Activated CD4-positive, CD25-positive, alpha-beta regulatory T cell treated with anti-CD3 and anti-CD28 coated beads, Interleukin-2, amount 50 U/mL, for 16 hours (primary cell): ENCODE results near the gene CERS6.
"Not testable (repeated sequence)": the region's sequence is repeated elsewhere in the genome, so short reads cannot be mapped to it uniquely, and the experiment has no call there.

Source experiments
- DNase-seq: peaks from one replicate; pipeline ENCODE4 v3.0.0-alpha.2; 2020; ENCODE audit warnings: low read depth, low spot score

CERS6 gene

DNA sequence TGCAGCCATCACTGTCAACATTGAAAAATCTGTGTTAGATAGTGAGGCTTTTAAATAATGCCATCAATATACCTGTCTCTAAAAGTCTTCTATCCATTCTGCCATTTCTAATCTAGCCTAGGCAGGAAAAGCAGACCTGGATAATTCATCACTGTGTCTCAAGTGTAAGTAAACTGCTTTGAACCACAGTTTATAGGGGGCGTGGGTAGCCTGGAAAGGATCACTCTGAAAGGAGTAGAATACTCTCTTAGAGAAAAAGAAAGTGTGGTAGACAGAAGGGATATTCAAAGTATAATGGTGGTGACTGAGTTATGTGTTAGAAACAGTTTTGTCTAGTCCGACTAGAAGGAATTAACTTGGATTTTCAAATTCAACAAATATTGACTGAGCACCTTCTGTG, 40.8 kb downstream of the CERS6 start:
- no peak for DNase-seq

DNA sequence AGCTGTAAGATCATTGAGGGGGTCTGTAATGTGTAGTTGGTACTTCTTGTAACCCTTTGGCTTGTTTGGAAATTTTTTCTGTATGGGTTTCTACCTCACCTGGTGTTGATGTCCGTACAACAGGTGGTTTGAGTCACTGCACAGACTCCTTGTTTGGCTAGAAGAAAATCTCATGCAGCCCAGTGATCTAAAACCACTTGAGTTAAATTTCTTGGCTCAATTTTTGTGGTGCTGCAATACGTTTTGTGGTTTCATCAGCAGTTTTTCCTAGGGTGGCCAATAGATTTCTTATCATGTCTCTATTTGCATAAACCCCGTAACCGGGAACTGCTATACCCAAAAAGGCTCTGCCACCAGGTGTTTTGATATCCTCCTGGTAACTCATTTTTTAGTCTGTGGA, 43.4 kb downstream of the CERS6 start:
- no peak for DNase-seq

DNA sequence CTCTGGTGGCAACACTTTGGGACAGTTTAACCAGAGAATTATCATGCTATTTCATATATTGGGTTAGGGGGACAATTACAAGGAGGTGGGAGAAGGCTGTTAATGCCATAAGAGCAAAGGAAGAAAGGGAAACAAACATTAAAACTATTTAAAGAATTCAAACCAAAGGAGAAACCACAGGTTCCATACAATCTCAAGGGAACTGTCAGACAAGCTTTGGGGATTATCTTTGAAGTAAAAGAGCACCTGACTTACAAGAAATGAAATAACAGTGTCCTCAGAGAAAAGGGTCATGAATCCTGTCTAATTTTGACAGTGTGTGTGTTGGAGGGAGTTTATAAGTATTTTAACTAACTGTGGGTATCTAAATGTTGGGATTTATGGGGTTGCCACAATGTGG, 44.4 kb downstream of the CERS6 start:
- DNase-seq: no peak

DNA sequence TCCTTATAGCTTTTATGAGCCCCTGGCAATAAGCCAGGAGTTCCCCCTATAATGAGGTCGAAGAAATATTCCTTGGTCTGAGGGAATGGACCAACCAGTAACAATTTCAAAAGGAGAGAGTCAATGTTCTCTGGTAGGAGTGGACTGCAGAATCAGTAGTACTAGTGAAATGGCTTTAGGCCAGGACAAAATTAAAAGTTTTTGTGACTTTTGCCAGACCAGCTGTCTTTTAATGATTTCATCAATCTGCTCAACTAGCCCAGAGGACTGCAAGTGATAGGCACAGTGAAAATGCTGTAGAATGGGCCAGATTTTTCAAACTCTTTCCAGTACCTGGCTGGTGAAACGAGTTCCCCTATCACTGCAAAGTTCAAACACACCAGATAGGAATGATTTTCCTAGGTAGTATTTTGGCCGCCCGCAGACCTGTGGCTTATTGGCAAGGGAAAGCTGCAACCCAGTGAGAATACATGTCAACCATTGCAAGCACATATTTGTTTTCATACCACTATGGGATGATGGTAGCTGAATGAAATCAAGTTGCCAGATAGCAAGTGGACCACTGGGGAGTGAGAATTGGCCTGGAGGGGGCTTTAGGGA, 45.5 kb downstream of the CERS6 start:
- DNase-seq: no peak

DNA sequence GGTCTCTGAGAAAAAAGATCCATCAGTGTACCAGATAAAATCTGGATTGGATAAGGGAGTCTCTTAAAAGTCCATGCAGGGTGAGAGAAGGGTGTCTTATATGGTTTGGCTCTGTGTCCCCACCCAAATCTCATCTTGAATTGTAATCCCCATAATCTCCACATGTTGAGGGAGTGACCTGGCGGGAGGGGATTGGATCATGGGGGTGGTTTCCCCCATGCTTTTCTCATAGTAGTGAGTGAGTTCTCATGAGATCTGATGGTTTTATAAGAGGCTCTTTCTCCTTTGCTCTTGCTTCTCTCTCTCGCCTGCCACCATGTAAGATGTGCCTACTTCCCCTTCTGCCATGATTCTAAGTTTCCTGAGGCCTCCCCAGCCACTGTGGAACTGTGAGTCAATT, 46.8 kb downstream of the CERS6 start:
- not testable (repeated sequence) for DNase-seq

DNA sequence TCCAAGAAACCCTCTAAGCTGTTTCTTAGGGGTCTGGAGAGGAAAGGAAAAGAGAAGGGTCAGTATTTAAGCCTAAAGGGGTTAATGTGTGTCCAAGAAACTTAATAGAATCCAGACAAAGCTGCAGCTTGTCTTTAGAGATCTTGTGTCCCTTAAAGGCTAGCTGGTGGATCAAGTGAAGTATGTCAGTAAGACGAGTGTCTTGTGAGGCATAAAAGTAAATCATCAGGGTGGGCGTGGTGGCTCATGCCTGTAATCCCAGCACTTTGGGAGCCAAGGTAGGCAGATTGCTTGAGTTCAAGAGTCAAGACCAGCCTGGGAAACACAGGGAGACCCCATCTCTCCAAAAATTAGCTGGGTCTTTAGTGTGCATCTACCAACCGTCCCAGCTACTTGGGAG, 47.8 kb downstream of the CERS6 start:
- no peak for DNase-seq

DNA sequence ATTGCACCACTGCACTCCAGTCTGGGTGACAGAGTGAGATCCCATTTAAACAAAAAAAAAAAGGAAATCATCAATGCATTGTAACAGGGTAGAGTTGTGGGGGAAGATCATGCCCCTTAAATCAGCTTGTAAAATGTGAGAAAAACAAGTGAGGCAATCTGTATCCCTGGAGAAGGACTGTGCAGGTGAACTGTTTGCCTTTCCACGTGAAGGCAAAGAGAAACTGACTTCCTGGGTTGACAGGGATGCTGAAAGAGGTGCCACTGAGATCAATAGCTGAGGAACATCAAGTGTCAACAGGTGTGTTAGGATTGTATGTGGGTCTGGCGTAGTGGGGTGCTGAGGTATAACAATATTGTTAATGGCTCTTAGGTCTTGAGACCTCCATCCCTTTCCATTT, 48.3 kb downstream of the CERS6 start:
- no peak for DNase-seq

DNA sequence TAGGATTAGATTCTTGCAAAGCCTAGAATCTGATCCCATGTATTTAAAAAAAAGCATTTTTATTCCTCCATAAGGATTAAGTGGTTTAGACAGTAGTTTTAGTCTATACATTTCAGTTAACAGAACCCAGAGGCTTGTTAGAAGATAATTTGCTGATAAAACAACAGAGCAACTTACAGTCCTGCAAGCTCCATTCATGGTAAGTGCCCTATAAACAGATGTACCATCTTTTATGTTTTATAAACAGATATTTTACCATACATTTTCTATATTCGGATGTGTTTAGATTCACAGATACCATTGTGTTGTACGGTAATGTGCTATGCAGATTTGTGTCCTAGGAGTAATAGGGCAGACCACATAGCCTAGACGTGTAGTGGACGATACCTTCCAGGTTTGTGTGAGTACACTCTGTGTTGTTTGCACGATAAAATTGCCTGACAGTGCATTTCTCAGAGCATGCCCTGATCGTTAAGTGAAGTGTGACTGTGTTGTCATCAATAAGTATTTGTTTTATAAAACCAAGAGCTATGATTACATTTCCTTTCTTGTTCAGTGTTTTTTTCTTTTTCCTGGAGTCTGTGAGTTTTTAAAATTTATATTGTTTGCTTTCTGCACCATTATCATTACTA, 54.2 kb downstream of the CERS6 start:
- DNase-seq: no peak

DNA sequence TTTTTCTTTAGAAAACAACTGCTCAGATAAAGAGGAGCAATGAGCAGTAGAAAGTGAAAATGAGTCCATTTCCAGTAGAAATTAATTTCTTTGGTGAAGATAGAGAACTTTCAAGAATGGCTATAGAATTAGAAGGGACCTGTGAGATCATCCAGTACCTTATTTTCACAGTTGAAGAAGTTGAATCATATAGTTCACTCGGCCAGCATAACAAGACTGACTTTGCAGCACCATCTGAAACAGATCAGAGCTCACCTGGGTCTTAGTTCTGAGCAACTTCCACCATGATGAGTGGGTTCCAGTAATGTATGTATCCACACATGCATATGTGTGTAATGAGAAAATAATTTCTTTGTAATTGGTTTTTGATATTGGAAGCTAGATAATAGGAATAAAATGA, 58.6 kb downstream of the CERS6 start:
- no peak for DNase-seq

DNA sequence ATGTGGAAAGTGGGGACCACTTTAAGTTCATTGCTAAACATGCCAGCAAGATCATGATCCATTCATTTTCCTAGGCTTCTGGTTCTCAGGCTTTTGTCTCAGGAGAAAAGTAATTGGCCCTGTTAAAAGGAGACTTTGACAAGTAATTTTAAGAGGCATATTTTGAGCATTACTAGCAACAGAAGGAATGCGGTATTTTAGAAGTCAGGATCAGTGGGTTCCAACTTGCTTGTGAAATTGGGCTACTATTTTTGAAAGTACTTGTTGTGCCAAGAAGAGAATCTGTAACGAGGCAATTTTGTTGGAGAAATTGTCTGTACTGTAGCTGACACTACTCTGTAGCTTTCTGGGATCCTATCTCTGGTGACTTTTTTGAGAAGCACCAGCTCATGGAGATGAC, 59.4 kb downstream of the CERS6 start:
- no peak for DNase-seq

DNA sequence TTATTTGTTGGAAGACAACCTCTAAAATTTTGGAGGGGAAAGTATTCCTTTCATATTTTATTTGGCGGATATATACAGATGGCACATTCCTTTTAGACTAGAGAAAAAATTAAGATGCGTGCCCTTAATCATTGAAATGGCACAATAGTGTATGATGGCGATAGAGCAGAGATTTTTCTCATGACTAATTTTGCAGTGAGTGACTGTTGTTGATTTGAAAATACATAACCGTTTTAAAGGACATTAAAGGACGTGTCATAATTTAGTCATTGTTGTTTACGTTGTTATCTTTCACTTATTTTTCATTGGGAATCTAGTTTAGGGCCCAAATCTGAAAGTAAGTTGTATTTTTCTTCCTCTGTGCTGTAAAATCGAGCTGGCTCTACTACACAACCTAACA, 61.7 kb downstream of the CERS6 start:
- no peak for DNase-seq

DNA sequence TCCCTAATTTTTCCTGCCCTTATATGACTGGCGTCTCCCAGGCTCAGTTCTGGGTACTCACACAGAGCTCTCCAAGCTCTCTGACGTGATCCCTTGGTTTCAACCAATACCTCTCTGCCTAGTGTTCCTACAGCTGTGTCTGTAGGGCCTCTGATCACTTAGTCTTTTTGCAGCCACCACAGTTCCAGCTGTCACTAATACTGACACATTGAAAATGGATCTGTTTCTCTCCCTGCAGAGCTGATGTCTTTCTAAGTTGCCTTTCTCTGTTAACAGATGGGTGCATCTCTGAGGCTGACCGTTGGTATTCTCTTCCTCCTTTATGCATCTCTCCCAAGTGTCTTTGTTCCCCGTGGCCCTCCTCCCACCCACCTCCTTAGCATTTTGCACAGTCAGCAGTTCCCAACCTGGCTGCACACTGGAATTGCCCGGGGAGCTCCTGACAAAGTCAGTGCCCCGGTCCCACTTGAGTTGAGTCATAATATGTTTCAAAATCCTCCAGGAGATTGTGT, 62.5 kb downstream of the CERS6 start:
- no peak for DNase-seq

DNA sequence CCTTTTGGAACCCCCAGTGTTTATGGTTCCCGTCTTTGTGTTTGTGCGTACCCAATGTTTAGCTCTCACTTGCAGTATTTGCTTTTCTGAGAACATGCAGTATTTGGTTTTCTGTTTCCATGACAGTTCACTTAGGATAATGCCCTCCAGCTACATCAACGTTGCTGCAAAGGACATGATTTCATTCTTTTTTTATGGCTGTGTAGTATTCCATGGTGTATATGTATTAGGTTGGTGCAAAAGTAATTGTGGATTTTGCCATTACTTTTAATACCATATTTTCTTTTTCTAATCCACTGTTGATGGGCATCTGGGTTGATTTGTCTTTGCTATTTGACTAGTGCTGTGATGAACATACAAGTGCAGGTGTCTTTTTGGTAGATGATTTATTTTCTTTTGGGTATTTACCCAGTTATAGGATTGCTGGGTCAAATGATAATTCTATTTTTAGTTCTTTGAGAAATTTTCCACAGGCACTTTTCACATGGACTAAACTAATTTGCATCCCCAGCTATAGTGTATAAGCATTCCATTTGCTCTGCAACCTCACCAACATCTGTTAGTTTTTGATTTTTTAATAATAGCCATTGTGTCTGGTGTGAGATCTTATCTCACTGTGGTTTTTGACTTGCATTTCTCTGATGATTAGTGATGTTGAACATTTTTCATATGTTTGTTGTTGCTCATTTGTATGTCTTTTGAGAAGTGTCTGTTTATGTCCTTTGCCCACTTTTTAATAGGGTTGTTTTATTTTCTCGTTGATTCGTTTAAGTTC, 63.6 kb downstream of the CERS6 start:
- no peak for DNase-seq

DNA sequence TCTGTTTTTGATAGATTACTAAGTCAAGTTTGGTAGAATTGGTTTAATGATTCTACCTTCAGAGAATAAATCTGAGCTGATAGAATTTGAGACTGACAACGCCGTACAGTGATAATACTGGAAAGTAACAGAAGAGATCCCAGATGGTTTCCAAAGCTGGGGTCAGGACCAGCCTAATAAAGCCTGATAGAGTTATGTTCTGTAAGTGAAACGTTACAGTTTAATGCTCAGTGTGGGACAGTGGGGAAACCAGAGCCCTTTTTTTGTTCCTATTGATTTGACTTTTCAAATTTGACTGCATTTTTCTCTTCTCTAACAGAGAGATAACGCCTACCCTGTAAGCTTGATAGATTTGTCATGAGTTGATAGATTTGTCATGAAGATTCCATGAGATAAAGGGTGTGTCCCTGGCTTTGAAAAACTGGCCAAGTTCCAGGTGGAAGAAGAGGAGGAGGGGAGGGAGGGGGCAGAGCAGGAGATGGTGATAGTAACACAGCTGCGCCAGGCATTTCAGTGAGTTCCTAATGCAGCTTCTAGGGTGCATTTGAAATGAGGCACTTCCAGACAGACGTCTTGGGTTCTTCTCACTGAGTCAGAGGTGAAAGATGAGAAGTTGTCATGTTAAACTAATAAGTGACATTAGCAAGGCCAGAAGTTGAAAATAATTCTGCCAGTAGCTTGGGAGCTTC, 65.1 kb downstream of the CERS6 start:
- no peak for DNase-seq

DNA sequence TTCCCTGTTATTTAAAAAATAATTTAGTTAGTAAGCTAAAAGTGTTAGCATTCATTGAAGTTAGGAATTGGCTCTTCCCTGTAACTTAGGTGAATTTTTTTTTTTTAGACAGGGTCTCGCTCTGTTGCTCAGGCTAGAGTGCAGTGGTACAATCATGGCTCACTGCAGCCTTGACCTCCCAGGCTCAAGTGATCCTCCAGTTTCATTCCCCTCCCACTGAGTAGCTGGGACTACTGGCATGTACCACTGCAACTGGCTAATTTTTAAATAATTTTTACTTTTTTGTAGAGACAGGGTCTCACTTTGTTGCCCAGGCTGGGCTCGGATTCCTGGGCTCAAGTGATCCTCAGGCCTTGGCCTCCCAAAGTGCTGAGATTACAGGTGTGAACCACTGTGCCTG, 66.4 kb downstream of the CERS6 start:
- no peak for DNase-seq

DNA sequence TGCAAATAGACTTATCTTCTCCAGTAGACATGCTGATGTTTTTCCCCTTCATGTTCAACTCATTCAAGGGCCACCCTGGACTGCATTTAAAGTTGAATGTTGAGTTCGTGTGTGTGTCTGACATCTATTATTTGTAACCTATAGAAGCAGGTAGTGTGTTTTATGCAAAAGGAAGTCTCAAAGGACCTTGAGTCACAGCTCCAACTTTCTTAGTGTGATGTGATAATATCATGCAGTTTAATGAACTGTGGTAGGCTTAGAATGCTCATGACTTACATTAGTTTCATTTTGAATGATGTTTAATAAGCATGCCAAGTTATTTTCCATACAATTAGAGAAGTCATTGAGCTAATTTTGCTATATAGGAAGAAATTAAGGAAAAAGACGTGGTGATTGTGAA, 67.9 kb downstream of the CERS6 start:
- DNase-seq: no peak

DNA sequence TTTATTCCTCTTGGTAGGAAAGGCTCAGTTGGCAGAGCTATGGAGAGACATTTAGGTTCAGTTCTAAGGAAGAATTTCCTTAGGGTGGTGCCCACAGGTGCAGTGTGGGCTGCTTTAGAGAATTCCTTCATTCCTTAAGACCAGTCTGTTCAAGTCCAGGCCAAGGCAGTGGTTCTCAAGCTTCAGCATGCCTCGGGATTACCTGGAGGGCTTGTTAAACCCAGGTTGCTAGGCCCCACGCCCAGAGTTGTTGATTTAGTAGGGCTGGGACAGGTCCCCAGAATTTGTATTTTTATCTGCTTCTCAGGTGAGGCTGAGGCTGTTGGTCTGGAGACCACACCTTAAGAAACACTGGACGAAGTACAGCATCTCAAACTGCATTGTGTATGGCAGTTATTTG, 68.9 kb downstream of the CERS6 start:
- DNase-seq: no peak

DNA sequence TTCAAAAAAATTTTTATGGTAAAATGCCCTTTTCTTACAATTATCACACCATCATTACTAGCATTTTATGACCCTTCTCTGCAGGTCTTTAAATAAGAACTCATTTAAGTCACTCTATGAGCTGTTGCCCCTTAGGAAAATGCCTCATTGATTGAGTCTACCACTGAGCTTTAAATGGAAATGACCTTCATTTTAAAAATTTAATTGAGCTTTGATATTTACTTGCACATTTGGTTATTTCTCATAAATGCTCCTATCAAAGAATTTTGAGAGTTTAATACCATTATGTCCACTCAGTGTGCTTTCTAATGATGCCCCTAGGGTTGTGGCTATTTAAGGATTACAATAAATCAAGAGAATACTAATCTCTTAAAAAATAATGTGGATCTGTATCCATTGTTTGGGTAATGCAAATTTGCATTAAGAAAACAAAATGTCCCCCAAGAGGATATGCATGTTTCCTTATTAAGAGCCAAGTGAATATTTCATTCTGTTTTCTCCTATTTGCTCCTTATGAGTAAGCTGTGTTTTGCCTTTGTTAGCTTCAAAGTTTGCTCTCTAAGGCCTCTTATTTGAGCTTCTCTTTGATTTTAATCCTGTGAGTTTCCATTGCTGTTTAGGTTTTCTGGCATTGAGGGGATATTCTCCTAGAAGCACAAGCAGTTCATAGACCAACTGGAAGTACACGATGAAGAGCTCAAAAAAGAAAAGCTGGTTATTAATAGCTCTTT, 69.8 kb downstream of the CERS6 start:
- no peak for DNase-seq

DNA sequence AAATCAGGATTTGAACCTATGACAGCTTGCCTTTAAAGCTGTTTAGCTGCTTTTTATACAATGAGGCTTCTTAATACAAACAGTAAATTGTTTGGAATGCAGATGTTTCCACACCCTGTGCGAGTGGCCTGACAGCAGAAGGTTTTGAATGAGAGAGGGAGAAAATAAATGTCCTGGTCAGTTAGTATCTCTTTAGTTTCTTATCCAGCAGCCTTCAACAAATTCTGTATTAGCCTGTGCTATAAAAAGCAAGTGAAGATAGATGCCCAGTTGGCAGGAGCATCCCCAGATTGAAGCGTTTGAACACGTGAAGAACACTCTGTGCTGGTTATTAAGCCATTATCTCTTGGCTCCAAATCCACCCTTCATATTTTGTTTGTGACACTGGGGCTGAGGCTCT, 70.6 kb downstream of the CERS6 start:
- no peak for DNase-seq

DNA sequence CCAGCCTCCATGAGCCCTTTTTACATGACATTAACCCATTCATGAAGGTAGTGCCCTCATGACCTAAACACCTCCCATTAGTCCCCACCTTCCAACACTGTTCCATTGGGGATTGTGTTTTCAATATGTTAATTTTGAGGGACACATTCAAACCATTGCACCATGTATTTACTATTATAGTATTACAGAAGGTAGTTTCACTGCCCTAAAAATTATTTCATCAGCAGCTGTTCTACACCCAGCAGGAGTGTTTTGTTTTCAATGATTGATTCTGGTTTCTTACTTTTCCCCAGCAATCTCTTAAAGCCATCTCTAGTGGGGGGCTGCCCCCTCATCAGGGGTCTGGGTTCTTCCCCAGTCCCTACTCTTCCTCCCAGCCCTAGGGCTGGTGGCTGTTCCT, 71.9 kb downstream of the CERS6 start:
- no peak for DNase-seq

DNA sequence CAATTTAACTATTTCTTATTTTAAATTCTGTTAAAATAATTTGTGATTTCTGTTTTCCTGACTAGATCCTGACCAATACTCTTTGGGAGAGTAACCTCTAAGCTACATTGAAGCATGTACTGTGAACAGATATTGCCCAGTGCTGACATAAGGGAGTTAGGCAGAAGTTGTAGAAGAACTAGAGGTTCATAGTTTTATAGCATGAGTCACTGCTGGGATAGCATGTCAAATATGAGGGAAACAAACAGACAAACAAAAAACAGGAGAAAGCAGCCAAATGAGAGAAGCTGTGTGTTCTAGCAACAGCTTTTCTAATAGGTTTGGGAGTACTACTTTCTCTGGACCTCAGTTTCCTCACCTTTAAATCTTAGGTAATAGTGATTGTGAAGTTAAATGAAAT, 72.4 kb downstream of the CERS6 start:
- no peak for DNase-seq
